Prostate gland (tissue), 2 donors: ENCODE results near the gene LPIN1.

Experiments
- POLR2A ChIP-seq: fragments of 450-650 bp; IDR thresholded peaks from one replicate; pipeline ENCODE4 v1.6.1; 2016; ENCODE audit warnings: antibody characterized with exemption, mild to moderate bottlenecking
- POLR2AphosphoS5 ChIP-seq: sonication (generic); formaldehyde crosslinking; IDR thresholded peaks from one replicate; pipeline ENCODE4 v1.6.1; 2017; ENCODE audit warnings: antibody characterized with exemption
- TF ChIP-seq, protein P1 (sequence below), 4 experiments: fragments of 200-600 bp in 2 of 4; fragments of 450-650 bp in 2 of 4; sonication (generic) in 2 of 4; IDR thresholded peaks; 1 replicate in 3 of 4; 2 replicates in 1 of 4; pipeline ENCODE4 v1.5.1; 2016 to 2019; ENCODE audit warnings: antibody characterized with exemption in 4 of 4, mild to moderate bottlenecking in 2 of 4, moderate library complexity in 2 of 4

DNA sequence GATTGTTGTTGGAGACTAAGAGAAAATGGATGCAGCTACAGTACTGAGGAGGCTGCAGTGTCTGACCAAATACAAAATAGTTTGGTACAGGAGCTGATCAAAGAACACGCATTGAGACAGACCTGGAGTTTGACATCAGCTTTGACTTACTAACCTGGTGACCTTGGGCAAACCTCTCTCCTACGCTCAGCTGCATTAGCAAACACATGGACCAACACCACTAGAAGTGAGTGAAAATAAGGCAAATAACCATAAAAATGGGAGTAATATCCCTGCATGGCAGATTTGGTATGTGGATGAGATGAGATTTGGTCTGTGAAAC is 126.5 kb downstream of the LPIN1 start:
- TF ChIP-seq, protein P1, sequence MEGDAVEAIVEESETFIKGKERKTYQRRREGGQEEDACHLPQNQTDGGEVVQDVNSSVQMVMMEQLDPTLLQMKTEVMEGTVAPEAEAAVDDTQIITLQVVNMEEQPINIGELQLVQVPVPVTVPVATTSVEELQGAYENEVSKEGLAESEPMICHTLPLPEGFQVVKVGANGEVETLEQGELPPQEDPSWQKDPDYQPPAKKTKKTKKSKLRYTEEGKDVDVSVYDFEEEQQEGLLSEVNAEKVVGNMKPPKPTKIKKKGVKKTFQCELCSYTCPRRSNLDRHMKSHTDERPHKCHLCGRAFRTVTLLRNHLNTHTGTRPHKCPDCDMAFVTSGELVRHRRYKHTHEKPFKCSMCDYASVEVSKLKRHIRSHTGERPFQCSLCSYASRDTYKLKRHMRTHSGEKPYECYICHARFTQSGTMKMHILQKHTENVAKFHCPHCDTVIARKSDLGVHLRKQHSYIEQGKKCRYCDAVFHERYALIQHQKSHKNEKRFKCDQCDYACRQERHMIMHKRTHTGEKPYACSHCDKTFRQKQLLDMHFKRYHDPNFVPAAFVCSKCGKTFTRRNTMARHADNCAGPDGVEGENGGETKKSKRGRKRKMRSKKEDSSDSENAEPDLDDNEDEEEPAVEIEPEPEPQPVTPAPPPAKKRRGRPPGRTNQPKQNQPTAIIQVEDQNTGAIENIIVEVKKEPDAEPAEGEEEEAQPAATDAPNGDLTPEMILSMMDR (IDR thresholded peaks at IDR 0.05): no peak
- TF ChIP-seq POLR2A (no peak), POLR2AphosphoS5 (no peak)
